H1 (cell line): ENCODE measurements around the gene KCNT1. TPM values are rescaled to one million over a fixed set of nuclear protein-coding genes. Genes with fewer than 3 reads are reported as not detected.

Experiments used
- TBP ChIP-seq: IDR thresholded peaks from 2 replicates; pipeline ENCODE4 v1.6.1; 2011; ENCODE audit warnings: low read depth, low read length, improper control_type of control experiment
- polyA plus RNA-seq, 7 experiments: library from polyadenylated mRNA; depleted of rRNA in 3 of 7; stranded (reverse) in 5 of 7; unstranded in 2 of 7; fragments of >200 nt in 5 of 7; fragments of 200-250 nt in 2 of 7; gene quantifications; 1 replicate in 5 of 7; 2 replicates in 1 of 7; 4 replicates in 1 of 7; pipeline versions ENCODE4 v1.2.1 to v1.2.3, GENCODE V29; 2011 to 2013; ENCODE audit warnings: missing spikeins in 2 of 7, mixed read lengths in 2 of 7
- total RNA-seq: library from RNA; stranded (reverse); fragmentation: NEBNext Ultra II Directional; extraction: Animal tissue kit (Norgen Biotek cat#: 25700); gene quantifications from 2 replicates; pipeline ENCODE4 v1.2.1, GENCODE V29; 2021
- TF ChIP-seq, protein P1 (sequence below): fragments of 300-600 bp; sonication (generic); IDR thresholded peaks from 2 replicates; pipeline ENCODE4 v1.7.1; 2012; ENCODE audit warnings: low read length, moderate library complexity, mild to moderate bottlenecking, inconsistent platforms; ENCODE audit not compliant: insufficient replicate concordance

The KCNT1 gene
- total and polyA plus RNA-seq, 2 of the 8 experiments (the other 6 are each of a cell fraction or from before 2014, with no cell fraction given), result 0.13 to 0.20 TPM

DNA sequence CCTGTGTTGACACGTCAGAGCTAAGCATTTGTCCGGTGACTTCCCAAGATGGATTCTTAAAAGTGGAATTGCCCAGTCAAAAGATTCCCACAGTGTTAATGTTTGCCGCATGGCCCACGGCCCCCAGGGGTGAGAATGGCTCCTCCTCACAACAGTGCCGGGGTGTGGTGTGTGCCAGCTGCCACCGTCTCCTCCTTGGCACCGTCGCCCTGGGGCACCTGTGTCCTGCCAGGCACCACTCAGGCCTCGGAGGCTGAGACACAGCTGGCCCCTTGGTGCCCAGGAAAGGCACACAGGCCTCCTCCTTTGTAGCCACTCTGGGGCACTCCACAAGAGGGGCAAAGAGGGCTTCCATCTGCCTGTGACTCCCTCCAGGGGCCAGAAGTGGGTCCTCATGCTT is 4.3 kb downstream of the KCNT1 start (continued):
- TF ChIP-seq, protein P1, sequence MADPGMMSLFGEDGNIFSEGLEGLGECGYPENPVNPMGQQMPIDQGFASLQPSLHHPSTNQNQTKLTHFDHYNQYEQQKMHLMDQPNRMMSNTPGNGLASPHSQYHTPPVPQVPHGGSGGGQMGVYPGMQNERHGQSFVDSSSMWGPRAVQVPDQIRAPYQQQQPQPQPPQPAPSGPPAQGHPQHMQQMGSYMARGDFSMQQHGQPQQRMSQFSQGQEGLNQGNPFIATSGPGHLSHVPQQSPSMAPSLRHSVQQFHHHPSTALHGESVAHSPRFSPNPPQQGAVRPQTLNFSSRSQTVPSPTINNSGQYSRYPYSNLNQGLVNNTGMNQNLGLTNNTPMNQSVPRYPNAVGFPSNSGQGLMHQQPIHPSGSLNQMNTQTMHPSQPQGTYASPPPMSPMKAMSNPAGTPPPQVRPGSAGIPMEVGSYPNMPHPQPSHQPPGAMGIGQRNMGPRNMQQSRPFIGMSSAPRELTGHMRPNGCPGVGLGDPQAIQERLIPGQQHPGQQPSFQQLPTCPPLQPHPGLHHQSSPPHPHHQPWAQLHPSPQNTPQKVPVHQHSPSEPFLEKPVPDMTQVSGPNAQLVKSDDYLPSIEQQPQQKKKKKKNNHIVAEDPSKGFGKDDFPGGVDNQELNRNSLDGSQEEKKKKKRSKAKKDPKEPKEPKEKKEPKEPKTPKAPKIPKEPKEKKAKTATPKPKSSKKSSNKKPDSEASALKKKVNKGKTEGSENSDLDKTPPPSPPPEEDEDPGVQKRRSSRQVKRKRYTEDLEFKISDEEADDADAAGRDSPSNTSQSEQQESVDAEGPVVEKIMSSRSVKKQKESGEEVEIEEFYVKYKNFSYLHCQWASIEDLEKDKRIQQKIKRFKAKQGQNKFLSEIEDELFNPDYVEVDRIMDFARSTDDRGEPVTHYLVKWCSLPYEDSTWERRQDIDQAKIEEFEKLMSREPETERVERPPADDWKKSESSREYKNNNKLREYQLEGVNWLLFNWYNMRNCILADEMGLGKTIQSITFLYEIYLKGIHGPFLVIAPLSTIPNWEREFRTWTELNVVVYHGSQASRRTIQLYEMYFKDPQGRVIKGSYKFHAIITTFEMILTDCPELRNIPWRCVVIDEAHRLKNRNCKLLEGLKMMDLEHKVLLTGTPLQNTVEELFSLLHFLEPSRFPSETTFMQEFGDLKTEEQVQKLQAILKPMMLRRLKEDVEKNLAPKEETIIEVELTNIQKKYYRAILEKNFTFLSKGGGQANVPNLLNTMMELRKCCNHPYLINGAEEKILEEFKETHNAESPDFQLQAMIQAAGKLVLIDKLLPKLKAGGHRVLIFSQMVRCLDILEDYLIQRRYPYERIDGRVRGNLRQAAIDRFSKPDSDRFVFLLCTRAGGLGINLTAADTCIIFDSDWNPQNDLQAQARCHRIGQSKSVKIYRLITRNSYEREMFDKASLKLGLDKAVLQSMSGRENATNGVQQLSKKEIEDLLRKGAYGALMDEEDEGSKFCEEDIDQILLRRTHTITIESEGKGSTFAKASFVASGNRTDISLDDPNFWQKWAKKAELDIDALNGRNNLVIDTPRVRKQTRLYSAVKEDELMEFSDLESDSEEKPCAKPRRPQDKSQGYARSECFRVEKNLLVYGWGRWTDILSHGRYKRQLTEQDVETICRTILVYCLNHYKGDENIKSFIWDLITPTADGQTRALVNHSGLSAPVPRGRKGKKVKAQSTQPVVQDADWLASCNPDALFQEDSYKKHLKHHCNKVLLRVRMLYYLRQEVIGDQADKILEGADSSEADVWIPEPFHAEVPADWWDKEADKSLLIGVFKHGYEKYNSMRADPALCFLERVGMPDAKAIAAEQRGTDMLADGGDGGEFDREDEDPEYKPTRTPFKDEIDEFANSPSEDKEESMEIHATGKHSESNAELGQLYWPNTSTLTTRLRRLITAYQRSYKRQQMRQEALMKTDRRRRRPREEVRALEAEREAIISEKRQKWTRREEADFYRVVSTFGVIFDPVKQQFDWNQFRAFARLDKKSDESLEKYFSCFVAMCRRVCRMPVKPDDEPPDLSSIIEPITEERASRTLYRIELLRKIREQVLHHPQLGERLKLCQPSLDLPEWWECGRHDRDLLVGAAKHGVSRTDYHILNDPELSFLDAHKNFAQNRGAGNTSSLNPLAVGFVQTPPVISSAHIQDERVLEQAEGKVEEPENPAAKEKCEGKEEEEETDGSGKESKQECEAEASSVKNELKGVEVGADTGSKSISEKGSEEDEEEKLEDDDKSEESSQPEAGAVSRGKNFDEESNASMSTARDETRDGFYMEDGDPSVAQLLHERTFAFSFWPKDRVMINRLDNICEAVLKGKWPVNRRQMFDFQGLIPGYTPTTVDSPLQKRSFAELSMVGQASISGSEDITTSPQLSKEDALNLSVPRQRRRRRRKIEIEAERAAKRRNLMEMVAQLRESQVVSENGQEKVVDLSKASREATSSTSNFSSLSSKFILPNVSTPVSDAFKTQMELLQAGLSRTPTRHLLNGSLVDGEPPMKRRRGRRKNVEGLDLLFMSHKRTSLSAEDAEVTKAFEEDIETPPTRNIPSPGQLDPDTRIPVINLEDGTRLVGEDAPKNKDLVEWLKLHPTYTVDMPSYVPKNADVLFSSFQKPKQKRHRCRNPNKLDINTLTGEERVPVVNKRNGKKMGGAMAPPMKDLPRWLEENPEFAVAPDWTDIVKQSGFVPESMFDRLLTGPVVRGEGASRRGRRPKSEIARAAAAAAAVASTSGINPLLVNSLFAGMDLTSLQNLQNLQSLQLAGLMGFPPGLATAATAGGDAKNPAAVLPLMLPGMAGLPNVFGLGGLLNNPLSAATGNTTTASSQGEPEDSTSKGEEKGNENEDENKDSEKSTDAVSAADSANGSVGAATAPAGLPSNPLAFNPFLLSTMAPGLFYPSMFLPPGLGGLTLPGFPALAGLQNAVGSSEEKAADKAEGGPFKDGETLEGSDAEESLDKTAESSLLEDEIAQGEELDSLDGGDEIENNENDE, result no peak
- TF ChIP-seq TBP, result no peak
